CD4-positive, alpha-beta T cell (primary cell): Measurements from ENCODE around the gene SUPT5H. TPM values are rescaled to one million over a fixed set of nuclear protein-coding genes. Genes with fewer than 3 reads are reported as not detected.
A peak's percentile ranks its signal among the peaks of the same experiment; 100 is the strongest.

Experiments used
- ATAC-seq: fragments of 200-7000 bp; cut with Tn5 transposase; one replicate; pipeline ENCODE4 v1.10.0; 2022; ENCODE audit warnings: mild to moderate bottlenecking; ENCODE audit not compliant: poor library complexity
- CTCF ChIA-PET: fragments of 350-600 bp; sonication (Branson Sonifier 250); formaldehyde crosslinking; loops from one replicate; lab custom pipeline; 2021; ENCODE audit warnings: antibody characterized with exemption, inconsistent platforms; lab: Charles Lee
- POLR2A ChIA-PET: fragments of 350-600 bp; sonication (Branson Sonifier 250); formaldehyde crosslinking; loops from one replicate; lab custom pipeline; 2021; ENCODE audit warnings: antibody characterized with exemption, inconsistent platforms; lab: Charles Lee
- DNase-seq, 14 experiments: peaks; one replicate each; pipeline ENCODE4 v3.0.0-alpha.2; 2013 to 2020; ENCODE audit warnings: mixed read lengths in 2 of 14
- H3K27ac ChIP-seq, 2 donors: one replicate each; pipeline versions ENCODE4 v1.5.1 to v1.7.0; 2013; ENCODE audit warnings: low read length in 2 of 2, low read depth in 1 of 2, mild to moderate bottlenecking in 1 of 2
- H3K27me3 ChIP-seq, 2 experiments: 1 replicate in 1 of 2; 2 replicates in 1 of 2; pipeline versions ENCODE4 v1.6.1 to v1.7.0; 2013; ENCODE audit warnings: low read length in 2 of 2, control low read depth in 1 of 2, mild to moderate bottlenecking in 1 of 2, moderate library complexity in 1 of 2; ENCODE audit not compliant: insufficient read depth in 2 of 2, control insufficient read depth in 1 of 2
- H3K36me3 ChIP-seq: one replicate; pipeline ENCODE4 v1.6.1; 2013; ENCODE audit warnings: low read length, control low read depth; ENCODE audit not compliant: insufficient read depth
- H3K4me1 ChIP-seq: one replicate; pipeline ENCODE4 v1.6.1; 2013; ENCODE audit warnings: low read length, control low read depth; ENCODE audit not compliant: insufficient read depth
- H3K4me3 ChIP-seq: one replicate; pipeline ENCODE4 v1.5.1; 2013; ENCODE audit warnings: mild to moderate bottlenecking, low read length, moderate library complexity
- H3K9me3 ChIP-seq, 2 experiments: 1 replicate in 1 of 2; 2 replicates in 1 of 2; pipeline versions ENCODE4 v1.6.1 to v1.7.0; 2013; ENCODE audit warnings: low read length in 2 of 2, mild to moderate bottlenecking in 2 of 2, control low read depth in 1 of 2, moderate library complexity in 1 of 2; ENCODE audit not compliant: control insufficient read depth in 1 of 2, insufficient read depth in 1 of 2
- H3K27ac Mint-ChIP-seq: one replicate; pipeline ENCODE4 v1.8.0; 2020; ENCODE audit warnings: mixed read lengths
- H3K27me3 Mint-ChIP-seq: one replicate; pipeline ENCODE4 v1.8.0; 2021; ENCODE audit warnings: mixed read lengths
- H3K36me3 Mint-ChIP-seq: one replicate; pipeline ENCODE4 v1.8.0; 2021; ENCODE audit warnings: low read depth, mixed read lengths
- H3K4me1 Mint-ChIP-seq: one replicate; pipeline ENCODE4 v1.8.0; 2021; ENCODE audit warnings: low read depth, mixed read lengths
- H3K4me3 Mint-ChIP-seq: one replicate; pipeline ENCODE4 v1.8.0; 2020; ENCODE audit warnings: mild to moderate bottlenecking, mixed read lengths
- H3K9me3 Mint-ChIP-seq: one replicate; pipeline ENCODE4 v1.8.0; 2020; ENCODE audit warnings: mixed read lengths
- intact Hi-C, 2 experiments: fragments of 100-400 bp; cut with DNase I in 1 of 2; cut with micrococcal nuclease in 1 of 2; formaldehyde crosslinking; loops; one replicate each; pipeline versions ENCODE4 v1.15.1 to v1.9.0; 2023 to 2025; cut with DNase I, micrococcal nuclease
- total RNA-seq, 174 experiments: library from RNA in 2 of 174; stranded (reverse) in 2 of 174; gene quantifications; one replicate each; pipeline ENCODE4 v1.2.3 and lab custom pipeline; 2021 to 2026
- TF ChIP-seq, protein P1 (sequence below): fragments of 200-600 bp; IDR thresholded peaks from one replicate; pipeline ENCODE4 v1.8.0; 2022; ENCODE audit warnings: antibody characterized with exemption, mild to moderate bottlenecking

SUPT5H gene
- total RNA-seq, 2 experiments from 2014 or later, result 322 to 333 TPM

DNA sequence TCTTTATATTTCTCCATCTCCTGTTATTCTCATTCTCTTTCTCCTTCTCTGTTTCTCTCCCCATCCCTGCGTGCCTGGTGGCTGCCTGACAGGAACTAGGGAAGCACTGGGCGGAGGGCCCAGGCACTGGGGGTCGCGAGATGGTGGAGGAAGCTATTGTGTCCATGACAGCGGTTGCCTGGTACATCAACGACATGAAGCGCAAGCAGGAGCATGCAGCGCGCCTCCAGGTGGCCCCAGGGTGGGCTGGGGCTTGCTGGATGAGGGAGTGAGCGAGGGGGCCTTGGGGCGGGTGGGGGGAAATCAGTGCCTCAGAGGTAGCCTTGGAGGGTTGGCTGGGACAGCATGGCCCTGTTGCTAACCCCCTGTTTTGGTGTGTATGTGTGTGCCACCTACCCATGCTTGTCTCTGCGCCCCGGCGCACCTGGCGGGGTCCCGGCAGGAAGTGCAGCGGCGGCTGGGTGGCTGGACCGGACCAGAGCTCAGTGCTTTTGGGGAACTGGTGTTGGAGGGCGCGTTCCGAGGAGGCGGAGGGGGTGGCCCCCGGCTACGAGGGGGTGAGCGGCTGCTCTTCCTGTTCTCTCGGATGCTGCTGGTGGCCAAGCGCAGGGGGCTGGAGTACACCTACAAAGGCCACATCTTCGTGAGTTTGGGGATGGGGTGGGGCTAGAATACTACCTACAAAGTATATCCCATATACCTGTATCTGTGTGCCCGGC, 27.8 kb upstream of the SUPT5H start:
- H3K4me3 Mint-ChIP-seq, result peak overlapping the region; percentile 75
- H3K4me1 Mint-ChIP-seq, result peaks cover 12% of the 10 kb centered on the region
- Histone ChIP-seq H3K27ac (no peak overlapping the region), H3K9me3 (no peaks in the 10 kb centered on the region), H3K36me3 (peaks cover 16% of the 10 kb centered on the region), H3K27me3 (no peaks in the 10 kb centered on the region), H3K4me1 (peaks cover 25% of the 10 kb centered on the region), H3K4me3 (no peak overlapping the region)
- ATAC-seq (no peak), DNase-seq (peak in 2 of 14 experiments; percentile 23 to 44)
- TF ChIP-seq, protein P1, sequence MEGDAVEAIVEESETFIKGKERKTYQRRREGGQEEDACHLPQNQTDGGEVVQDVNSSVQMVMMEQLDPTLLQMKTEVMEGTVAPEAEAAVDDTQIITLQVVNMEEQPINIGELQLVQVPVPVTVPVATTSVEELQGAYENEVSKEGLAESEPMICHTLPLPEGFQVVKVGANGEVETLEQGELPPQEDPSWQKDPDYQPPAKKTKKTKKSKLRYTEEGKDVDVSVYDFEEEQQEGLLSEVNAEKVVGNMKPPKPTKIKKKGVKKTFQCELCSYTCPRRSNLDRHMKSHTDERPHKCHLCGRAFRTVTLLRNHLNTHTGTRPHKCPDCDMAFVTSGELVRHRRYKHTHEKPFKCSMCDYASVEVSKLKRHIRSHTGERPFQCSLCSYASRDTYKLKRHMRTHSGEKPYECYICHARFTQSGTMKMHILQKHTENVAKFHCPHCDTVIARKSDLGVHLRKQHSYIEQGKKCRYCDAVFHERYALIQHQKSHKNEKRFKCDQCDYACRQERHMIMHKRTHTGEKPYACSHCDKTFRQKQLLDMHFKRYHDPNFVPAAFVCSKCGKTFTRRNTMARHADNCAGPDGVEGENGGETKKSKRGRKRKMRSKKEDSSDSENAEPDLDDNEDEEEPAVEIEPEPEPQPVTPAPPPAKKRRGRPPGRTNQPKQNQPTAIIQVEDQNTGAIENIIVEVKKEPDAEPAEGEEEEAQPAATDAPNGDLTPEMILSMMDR, result no peak
- H3K27me3 Mint-ChIP-seq, result no peaks in the 10 kb centered on the region
- intact Hi-C loops, result loop anchor here in 1 of 2 experiments (10.0 kb wide), 1 partner anchor 293 kb away; the partner anchor contains the start of gene PAK4
- ChIA-PET POLR2A (interaction anchor here (2.2 kb wide), 2 partner anchors 18 kb away, joined by 8 to 14 read pairs; partner anchors contain the start of gene RPS16), CTCF (no interaction called here)
- H3K9me3 Mint-ChIP-seq, result no peaks in the 10 kb centered on the region
- H3K36me3 Mint-ChIP-seq, result peaks cover 39% of the 10 kb centered on the region
- H3K27ac Mint-ChIP-seq, result peak overlapping the region; percentile 27

DNA sequence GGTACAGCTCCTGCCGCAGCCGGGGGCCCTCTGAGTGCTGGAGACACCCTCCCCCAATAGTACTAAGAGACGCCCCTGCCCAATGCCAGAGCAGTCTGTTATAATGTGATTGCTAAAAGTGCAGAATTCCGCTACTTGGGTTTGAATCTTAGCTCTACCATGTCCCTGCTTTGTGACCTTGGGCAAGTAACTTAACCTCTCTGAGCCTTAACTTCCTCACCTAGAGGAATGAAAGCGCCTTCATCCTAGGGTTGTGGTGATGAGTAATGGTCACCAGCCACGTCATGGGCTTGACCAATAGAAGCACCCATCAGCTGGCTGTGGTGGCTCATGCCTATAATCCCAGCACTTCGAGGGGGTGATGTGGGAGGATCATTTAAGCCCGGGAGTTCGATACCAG, 26.4 kb upstream of the SUPT5H start:
- H3K9me3 ChIP-seq, result no peaks in the 10 kb centered on the region
- Mint-ChIP-seq H3K9me3 (no peaks in the 10 kb centered on the region), H3K4me3 (no peak overlapping the region), H3K36me3 (peaks cover 45% of the 10 kb centered on the region), H3K27me3 (no peaks in the 10 kb centered on the region), H3K27ac (peak overlapping the region; percentile 42), H3K4me1 (peaks cover 7% of the 10 kb centered on the region)
- H3K27me3 ChIP-seq, result no peaks in the 10 kb centered on the region
- DNase-seq (peak in 2 of 14 experiments; percentile 19 to 41), ATAC-seq (no peak)
- no peak overlapping the region for H3K27ac ChIP-seq
- POLR2A ChIA-PET, result interaction anchor here (1.0 to 2.2 kb wide), 2 partner anchors 17 to 28 kb away, joined by 5 to 8 read pairs; partner anchors contain the start of genes MED29, PAF1 and RPS16
- peaks cover 13% of the 10 kb centered on the region for H3K4me1 ChIP-seq
- intact Hi-C loops, result loop anchor here in 1 of 2 experiments (10.0 kb wide), 1 partner anchor 294 kb away; the partner anchor contains the start of gene PAK4
- TF ChIP-seq, protein P1, result no peak
- peaks cover 29% of the 10 kb centered on the region for H3K36me3 ChIP-seq
- CTCF ChIA-PET, result no interaction called here
- no peak overlapping the region for H3K4me3 ChIP-seq

DNA sequence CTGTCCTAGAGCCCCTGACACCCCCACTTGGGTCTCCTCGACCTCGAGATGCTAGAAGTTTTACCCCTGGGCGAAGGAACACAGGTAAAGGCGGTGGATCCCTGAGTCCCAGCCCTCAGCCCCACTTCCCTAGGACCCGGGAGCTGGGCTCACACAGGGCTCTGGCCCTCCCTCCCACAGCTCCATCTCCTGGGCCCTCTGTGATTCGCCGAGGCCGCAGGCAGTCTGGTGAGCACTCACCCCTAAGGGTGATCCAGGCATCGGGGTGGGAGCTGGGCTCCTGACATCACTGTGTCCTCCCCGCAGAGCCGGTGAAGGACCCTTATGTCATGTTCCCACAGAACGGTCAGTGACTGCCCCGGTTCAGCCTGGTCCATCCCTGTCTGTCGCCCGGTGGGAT, 24.6 kb upstream of the SUPT5H start:
- Mint-ChIP-seq H3K27ac (no peak overlapping the region), H3K4me1 (no peaks in the 10 kb centered on the region), H3K4me3 (no peak overlapping the region), H3K36me3 (peaks cover 48% of the 10 kb centered on the region), H3K27me3 (no peaks in the 10 kb centered on the region), H3K9me3 (no peaks in the 10 kb centered on the region)
- ChIA-PET CTCF (interaction anchor here (0.6 to 1.4 kb wide), 2 partner anchors 9 to 210 kb away, joined by 3 to 6 read pairs; partner anchors contain the start of gene PLEKHG2), POLR2A (interaction anchor here (0.9 to 1.6 kb wide), 2 partner anchors 8 to 15 kb away, joined by 3 read pairs; partner anchors contain the start of genes PLEKHG2 and RPS16)
- H3K9me3 ChIP-seq, result no peaks in the 10 kb centered on the region
- no peak overlapping the region for H3K4me3 ChIP-seq
- H3K27me3 ChIP-seq, result no peaks in the 10 kb centered on the region
- TF ChIP-seq, protein P1, result no peak
- no peak for ATAC-seq
- intact Hi-C loops, result no loop called here
- peak in 2 of 14 experiments; percentile 11 to 43 for DNase-seq
- no peak overlapping the region for H3K27ac ChIP-seq
- H3K36me3 ChIP-seq, result peaks cover 31% of the 10 kb centered on the region
- no peaks in the 10 kb centered on the region for H3K4me1 ChIP-seq
